Measurements from ENCODE around the gene ACYP1.

The ACYP1 gene

DNA sequence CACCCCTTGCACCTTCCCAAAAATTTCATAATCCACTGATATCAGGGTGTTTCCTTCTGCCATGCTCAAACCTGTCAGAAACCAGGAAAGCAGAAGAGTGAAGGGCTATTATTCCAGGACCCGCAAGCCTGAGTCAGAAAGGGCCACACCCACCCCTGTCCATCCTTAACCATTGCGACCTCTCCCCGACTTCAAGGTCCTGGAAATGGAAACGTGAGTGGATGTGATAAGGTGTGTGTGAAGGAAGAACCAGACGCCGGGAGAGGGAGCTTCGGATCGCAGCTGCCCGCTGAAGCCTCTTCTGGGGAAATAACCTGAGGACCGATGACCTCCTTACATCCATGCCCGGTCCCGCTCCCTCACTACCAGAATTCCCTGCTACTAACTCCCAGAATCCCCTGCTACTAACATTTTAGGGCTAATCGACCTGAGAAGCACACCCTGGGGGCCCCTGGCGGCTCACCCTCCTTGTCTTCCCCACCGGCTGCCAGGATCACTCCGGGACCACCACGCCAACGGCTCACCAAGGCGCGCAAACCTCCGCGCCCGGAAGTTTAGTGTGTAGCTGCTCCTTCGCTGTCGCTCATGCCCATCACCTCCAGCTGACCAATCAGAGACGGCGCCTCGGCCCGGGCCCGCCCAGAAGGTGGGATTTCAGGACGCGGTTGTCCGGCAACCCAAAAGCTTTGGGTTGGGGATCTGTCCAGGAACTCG is at the start of gene ACYP1:
ACYP1 (minus strand) TSS at position 534 of the 714 bp plus-strand sequence; CDS start at position 63, 471 bp downstream.
- peak; percentile 98 for DNase-seq

DNA sequence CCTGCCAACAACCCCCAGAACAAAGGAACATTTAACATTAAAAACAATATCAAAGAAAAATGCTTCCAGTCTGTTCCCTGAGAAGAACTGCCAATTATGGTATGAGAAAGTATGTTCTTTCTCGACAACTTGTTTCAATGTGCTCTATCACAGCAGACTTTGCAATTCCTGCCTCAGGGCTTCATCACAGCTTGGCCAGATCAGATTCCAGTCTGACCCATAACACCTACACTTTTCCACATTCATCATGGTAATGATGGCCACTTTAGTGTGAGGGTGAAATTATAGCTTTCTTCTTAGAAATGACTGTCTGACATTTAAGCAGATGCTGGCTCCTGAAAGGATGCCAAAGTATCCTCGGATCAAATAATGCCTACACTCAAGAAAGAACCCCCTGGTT is 46.1 kb upstream of the ACYP1 start:
- no peak for DNase-seq

DNA sequence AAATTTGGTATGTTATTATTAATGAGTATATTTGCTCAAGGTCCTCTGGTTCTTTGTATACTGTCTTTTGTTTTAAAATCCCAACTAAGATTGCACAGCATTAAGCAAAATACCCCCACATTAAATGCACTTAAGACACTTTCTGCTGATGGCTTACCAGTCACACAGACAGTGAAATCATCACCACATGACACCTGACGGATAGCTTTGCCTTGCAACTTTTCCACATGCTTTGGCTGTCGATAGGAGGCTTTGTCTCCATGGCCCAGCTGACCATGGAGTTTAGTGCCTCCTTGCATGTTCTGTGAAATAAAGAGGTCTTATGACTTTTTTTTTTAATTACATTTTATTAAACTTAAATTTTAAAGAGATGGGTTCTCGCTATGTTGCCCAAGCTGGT is 43.4 kb upstream of the ACYP1 start:
- no peak for DNase-seq

DNA sequence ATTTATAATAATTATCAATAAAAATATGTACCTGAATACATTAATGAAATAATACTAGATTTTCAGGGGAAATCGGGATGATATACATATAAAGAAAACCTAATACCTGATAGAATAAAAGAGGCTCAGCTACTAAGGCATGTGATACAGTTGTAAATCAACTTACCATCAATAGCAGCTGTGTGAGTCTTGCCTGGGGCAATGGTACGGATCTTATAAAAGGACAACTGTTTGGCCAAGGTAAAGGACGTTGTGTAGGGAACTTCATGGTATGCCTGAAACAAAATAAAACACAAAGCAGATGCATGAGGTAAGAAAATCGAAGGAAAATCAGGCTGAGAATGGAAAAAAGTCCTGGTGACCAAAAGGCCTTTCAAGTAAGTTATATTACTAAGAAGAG is 37.7 kb upstream of the ACYP1 start:
- no peak for DNase-seq

DNA sequence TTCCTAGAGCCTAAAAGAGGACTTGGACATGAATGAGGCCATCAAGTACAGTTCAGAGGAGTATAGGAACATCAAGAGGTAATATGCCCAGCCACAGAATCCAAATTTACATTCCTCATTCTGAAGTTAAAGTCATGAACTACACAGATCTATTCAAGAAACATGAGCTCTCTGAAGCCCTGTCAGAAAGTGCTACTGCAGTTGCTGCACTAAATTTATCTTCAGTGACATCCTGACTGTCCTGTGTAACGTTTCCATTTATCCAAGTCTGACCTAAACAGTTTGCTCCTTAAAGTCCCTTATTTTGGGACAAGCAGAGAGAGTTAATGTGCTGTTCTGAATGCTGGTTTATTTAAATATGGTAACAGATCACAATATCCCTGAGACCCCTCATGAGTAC is 34.9 kb upstream of the ACYP1 start:
- no peak for DNase-seq

DNA sequence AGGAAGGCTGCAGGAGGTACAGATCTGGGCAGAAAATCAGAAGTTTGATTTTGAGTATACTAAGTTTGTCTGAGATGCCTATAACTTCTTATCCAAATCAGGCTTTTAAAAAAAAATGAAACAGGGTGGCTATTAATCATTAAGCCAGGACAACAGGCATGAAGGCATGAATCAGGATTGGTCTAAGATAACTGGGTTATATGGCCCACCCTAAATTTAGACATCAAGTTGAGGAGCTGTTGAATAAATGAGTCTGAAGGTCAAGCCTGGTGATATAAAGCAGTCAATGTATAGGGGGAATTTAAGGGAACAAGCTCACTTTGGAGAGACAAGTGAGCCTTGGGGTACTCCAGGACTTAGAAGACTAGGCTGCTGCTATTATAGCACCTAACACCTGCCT is 34.4 kb upstream of the ACYP1 start:
- DNase-seq: no peak

DNA sequence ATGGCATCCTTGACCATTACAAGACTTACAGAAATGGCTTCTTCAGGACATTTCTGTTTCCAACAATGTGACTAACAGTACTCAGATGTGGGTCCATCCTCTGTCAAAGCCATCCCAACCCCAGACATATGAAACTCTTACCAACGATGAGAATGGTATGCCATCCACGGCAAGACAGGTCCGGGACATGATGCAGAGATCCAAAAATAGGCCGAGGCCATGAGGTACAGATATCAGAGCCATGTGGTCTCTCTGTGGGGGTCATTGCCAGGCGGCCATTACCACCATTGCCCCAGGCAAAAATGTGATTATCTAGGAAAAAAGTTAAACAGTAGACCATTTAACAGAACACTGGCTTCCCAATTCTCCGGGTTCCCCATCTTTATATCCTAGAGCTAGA is 33.1 kb upstream of the ACYP1 start:
- no peak for DNase-seq

DNA sequence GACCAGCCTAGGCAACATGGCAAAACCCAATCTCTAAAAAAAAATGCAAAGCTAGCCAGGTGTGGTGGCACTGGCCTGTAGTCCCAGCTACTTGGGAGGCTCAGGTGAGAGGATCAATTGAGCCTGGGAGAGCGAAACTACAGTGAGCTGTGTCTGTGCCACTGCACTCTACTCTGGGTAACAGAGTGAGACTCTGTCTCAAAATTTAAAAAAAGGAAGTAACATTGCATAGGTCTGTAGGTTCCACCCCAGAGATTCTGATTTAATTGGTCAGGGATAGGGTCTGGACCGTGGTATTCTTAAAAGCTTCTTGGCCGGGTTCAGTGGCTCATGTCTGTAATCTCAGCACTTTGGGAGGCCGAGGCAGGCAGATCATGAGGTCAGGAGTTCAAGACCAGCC is 31.9 kb upstream of the ACYP1 start:
- no peak for DNase-seq

DNA sequence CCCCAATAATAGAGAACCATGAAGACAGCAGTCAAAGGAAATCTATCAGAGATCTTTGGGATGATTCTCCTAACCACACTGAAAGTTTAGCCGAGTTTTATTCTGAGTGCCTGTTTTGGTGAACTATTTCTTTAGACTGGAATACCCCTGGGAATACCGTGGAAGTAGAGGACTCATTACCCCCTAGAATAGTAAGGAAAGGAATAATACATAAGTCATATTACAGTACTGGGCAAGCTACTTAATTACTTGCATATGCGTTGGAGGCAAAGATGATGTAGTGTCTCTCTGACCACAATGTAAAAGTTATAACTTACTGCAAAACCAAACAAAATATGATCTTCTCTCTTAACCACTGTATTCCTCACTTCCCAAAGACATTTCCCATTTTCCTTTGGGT is 31.1 kb upstream of the ACYP1 start:
- no peak for DNase-seq

DNA sequence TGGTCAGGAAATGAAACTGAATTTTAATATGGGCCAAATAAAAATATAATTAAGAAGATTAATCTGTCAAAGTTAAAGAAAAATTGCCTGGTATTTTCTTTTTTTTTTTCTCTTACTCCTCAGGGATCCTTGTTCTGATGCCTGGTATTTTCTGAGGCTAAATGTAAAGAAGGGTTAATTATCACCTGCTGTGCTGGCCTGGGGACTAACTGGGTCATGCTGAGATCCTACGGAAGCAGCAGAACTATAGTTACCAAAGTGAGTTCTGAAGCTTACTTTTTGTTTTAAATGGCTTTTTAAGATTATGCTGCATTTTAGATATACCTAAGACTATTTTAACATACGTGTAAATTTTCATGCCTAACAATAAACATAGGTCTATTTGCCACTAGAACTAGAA is 28.9 kb upstream of the ACYP1 start:
- no peak for DNase-seq

DNA sequence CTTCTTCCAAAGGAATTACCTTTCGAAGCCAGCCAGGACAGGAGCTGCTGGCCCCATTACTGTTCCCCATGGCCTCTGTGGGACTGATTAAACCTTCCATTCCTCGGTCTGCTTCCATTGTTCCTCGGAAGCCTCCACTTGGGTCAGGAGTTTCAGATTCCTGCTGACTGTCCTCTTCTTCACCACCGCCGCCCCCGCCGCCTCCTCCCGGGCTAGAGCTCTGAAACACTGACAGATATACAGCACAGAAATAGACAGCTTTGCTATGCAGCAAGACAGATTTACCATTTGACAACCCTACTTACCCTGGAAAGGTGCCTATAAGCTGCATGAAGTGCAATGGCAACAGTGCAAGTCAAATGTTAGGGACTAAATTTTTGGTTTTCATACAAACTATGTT is 27.4 kb upstream of the ACYP1 start:
- DNase-seq: no peak

DNA sequence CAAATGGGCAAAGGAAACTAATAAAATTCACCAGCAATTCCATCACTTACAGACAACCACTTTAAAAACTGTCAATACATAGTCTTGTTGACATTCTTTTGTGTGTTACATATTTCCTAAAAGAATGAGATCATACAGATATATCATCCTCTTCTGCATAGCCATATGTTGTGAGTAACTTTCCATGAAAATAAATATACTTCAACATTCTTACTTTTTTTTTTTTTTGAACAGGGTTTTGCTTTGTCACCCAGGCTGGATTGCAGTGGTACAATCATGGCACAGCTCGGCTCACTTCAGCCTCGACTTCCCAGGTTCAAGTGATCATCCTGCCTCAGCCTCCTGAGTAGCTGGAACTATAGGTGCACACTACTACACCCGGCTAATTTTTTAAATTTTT is 26.5 kb upstream of the ACYP1 start:
- no peak for DNase-seq

DNA sequence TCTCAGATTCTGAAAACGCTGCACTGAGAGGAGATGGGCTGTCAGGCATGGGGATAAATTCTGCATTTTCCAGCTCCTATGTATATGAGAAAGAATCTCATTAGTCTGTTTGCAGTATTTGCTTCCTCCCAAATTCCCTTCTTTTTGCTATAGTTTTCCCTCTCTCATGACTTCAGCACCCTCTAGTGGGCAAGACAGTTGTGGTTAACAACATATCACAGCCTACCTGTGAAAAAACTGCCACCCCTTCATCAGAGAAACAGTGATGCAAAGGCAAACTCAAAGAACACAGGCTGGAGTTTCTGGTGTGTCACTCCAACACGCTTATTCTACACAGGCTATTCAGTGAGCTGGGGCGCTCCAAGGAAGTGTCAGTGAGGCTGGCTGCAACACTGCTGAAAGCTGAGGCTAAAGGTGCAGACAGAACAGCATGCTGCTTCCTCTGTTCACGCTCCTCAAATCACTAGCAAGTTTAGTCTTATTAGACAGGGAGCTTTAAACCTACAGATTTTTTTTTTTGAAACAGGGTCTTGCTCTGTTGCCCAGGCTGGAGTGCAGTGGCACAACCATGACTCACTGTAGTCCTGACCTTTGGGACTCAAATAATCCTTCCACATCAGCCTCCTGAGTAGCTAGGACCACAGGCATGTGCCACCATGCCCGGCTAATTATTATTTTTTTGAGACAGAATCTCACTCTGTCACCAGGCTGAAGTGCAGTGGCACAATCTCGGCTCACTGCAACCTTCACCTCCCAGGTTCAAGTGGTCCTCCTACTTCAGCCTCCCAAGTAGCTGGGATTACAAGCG is 24.9 kb upstream of the ACYP1 start:
- DNase-seq: peak; percentile 71

DNA sequence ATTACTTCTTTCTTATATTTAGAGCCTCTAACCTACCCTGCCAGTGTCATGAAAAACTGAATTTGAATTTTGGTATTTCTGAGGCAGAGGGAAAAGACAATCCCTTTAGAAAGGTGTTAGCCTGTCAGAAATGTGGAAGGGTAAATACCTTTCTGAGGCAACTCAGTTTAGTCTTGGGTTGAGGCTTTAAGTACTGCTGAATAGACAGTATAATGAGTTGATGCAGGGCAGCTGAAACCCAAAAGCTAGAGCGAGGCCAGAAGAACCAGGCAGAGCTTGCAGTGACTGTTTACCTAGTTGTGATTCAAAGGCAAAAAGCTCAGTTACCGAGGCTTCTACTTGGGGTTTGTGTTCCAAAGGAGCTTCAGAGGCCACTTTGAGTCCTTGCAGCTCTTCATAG is 24.3 kb upstream of the ACYP1 start:
- DNase-seq: no peak

DNA sequence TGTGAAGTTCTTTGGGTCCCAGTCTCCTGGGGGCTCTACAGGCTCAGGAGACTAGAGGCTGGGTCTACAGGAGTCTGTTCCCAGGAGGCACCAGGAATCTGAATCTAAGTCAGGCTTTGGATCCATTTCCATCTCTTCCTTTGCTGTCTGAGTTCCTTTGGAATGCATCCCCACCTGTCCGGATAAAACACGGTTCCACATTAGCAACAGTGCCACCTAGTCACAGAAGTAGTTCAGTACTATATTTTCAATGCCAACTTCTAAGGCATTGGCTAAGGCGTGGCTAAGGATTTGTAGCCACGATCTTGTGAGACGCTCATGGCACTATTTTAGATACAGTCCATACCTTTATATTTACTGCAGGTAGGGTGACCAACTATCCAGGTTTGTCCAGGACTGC is 20.7 kb upstream of the ACYP1 start:
- no peak for DNase-seq

DNA sequence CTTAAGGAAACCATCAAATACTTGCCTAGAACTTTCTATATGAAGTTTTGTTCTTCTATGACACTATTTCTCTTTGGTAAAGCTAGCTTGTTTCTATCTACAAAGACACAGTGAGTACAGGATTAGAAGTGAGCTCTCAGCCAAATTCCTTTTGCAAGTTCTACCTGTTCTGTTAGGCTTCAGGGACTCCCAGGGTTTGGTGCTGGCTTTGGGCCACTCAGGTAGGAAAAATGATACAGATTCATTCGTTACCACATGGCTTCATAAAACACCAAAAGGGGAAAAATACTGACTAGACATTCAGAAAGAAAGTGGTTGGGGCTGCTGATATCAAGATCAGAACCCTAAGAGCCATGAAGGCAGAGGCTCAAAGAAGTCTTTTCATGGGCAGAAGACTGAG is 19.4 kb upstream of the ACYP1 start:
- no peak for DNase-seq

DNA sequence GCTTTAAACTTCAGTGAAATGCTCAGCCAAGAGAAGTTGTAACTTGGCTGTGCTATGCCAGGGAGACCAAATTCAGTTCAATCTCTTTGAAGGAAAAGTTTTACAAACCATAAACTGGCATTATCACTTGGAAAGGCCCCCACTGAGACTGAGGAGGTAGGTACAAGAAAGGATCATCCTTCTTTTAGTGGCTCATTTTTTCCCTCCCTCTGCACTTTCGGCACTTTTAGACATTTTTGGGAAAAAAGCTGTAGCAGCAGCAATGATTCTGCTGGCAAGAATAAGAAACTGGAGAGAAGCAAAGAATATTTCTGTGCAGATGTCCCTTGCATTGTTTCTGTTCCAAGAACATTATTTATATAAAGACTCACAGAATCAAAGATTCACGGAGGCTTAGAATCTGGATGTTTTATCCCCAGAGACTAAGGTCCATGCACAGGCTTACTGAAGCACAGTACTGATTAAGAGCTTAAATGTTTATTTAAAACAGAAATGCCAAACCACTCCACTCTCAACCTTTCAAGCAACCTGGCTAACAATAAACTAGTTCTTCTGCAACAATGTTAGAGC is 17.9 kb upstream of the ACYP1 start:
- DNase-seq: no peak

DNA sequence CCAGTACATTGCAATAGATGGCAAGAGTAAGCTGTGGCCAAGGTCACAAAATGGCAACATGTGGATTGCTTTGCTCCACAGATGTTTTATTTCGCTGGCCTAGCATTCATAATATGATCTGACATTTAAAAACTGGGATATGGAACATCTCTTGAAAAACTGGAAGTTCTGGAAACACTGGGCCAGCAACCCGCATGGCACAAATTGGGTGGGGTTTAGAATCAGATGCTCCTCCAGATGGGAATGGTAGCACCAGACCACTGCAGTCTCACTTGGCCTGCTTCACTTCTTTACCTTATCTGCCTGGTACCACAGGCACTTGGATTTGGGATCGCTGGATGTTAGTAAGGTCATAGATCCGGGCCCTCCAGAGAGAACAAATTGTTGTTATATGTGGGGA is 15.7 kb upstream of the ACYP1 start:
- no peak for DNase-seq

DNA sequence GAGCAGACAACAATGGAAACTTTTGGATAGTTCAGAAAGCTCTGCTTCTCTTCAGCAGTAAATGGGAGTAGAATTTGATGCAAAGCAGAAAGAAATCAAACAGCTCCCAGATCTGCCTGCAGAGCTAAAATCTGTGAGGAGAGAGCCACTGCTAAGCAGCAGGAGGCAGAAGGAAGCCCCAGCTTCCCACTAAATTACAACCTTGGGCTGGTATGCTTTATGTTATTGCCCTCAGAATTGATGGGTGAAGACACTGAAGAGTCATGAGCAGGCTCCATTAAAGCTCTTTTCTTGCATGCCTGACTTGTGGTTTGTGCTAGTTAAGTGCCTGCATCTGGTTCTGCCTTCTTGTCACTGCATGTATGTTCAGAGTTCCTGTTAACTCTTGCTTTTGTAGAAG is 14.0 kb upstream of the ACYP1 start:
- peak; percentile 63 for DNase-seq

DNA sequence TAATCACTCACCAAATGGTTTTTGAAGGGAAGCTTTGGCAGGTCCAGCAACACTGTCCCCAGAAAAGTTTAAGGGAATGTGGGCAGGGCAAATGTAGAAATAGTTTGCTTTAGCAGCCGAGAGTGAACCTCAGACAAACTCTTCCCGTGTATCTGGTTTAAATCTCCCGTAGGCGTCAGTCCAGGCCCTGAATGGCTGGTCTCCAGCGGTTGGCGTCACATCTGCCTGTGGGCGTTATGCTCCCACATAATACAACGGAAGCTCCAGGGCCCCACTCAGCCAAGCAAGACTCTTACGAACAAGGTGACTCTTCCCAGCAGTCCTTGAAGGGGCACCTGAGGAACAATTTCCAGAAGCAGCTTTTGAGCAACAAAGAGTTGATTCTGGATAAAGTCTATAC is 6.6 kb upstream of the ACYP1 start:
- no peak for DNase-seq

DNA sequence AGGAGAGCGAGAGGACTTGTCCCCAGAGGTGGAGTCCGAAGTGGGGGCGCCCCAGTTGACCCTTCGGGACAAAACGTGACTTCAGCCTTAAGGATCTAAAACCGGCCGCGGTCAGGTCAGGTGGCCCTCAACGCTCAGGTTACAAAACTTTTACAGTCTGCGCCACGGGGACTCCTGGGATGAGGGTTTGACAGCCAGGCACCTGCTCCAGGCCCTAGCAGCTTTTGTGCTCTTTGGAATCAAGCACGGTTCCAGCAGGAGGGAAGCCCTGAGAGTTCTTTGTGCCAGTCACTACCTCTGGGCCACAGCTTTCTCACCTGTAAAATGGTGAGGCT is 6.0 kb upstream of the ACYP1 start:
- DNase-seq: peak; percentile 89

DNA sequence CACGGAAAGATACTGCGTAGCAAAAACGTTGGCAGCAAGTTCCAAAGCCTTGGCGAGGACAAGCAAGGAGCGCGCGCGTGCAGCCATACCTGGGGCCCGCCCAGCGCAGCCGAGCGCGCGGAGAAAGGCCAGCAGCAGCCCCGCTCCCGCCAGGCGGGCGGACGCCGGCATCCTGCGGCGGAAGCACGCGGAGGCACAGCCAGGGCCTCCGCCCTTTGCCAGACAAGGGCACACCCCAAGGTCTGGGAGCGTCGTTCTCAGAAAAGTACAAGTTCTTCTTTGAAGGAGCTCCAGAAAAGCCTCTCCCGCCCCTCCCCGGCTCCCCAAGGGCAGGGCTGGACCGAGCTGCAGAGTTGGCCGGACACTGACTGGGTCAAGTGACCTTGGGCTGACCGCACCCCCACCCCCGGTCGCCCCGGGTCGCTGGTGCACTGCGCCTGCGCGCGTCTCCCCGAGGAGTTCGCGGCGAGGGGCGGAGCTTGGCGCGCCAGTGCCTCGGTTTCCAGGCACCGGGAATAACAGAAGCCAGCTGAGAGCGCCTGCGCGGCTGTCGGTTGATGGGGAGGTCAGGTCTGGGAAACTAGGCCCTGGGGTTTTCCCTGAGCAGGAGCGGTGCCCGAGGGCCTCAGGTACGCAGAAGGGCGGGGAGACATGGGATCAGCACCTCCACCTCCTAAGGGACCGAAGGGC is 5.4 kb upstream of the ACYP1 start, which contains the start of gene ZC2HC1C:
ZC2HC1C (plus strand) TSS at position 521 of the 690 bp plus-strand sequence. CDS start 933 bp downstream, outside the sequence.
- DNase-seq: peak; percentile 97

DNA sequence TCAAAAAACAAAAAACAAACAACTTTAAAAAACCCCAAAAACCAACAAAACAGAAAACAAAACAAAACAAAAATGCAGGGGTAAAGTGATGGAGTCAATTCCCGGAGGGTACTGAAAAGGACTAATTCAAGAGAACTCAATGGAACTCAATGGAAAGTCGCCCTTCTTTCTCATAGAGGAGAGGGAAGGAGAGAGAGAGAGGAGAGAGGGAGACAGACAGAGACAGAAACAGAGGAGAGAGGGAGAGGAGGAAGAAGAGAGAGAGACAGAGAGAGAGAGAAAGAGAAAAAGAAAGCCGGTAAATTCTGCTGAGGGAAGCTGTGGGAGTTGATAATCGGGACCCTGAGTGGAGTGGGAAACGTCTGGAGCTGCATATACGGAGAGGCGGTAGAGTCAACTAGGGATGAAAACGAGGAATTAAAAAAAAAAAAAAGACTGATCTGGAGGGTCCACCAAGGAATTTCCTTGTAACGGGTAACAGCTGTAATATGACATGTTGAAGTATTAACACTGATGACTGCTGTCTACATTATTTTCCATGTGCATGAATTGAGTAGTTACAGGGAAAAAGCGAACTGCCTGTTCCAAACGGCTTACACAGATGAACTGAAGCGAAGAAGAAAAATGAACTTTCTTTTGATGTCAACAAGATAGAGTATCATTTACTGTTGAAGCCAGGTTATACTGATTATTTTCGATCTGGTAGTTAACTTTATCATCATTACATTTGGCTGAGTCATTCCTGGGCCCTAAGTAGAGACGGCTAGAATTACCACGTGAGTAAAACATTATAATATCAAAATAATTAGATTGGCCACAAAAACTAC is 4.7 kb upstream of the ACYP1 start:
- peak; percentile 81 for DNase-seq

Data from DMS79 treated with DMSO at 0.1 percent for 48 hours (cell line).